Kidney epithelial cell (primary cell): ENCODE results near the gene KISS1R. TPM values are rescaled to one million over a fixed set of nuclear protein-coding genes. Genes with fewer than 3 reads are reported as not detected.
"Not testable (repeated sequence)": the region's sequence is repeated elsewhere in the genome, so short reads cannot be mapped to it uniquely, and the experiment has no call there.

ENCODE experiments used
- DNase-seq: peaks from one replicate; pipeline ENCODE4 v3.0.0-alpha.2; 2010; ENCODE audit warnings: low read depth
- H3K27me3 ChIP-seq: 2 replicates; pipeline ENCODE4 v1.6.0; 2011; ENCODE audit warnings: low read length; ENCODE audit not compliant: control insufficient read depth, insufficient read depth
- H3K36me3 ChIP-seq: 2 replicates; pipeline ENCODE4 v1.5.1; 2011; ENCODE audit warnings: low read length; ENCODE audit not compliant: control insufficient read depth, insufficient read depth
- H3K4me3 ChIP-seq: 2 replicates; pipeline ENCODE4 v1.5.1; 2011; ENCODE audit warnings: low read depth, mild to moderate bottlenecking, control low read depth, low read length
- total RNA-seq: library from RNA; depleted of rRNA; stranded (reverse); fragments of >200 nt; gene quantifications from 2 replicates; pipeline ENCODE4 v1.2.3, GENCODE V29; 2015
- TF ChIP-seq, protein P1 (sequence below): IDR thresholded peaks from 2 replicates; pipeline ENCODE4 v1.5.1; 2011; ENCODE audit warnings: mild to moderate bottlenecking, moderate library complexity, low read length, control low read depth, inconsistent platforms; ENCODE audit not compliant: insufficient read depth, poor library complexity, severe bottlenecking

KISS1R gene
- total RNA-seq, 1 donor from 2014 or later = 0.75 TPM

GRCh38 chr19:955803-956765 is 39.0 kb downstream of the KISS1R start:
- Histone ChIP-seq H3K36me3 (no peaks in the 10 kb centered on the region), H3K4me3 (no peak overlapping the region), H3K27me3 (no peaks in the 10 kb centered on the region)
- DNase-seq = no peak
- TF ChIP-seq, protein P1, sequence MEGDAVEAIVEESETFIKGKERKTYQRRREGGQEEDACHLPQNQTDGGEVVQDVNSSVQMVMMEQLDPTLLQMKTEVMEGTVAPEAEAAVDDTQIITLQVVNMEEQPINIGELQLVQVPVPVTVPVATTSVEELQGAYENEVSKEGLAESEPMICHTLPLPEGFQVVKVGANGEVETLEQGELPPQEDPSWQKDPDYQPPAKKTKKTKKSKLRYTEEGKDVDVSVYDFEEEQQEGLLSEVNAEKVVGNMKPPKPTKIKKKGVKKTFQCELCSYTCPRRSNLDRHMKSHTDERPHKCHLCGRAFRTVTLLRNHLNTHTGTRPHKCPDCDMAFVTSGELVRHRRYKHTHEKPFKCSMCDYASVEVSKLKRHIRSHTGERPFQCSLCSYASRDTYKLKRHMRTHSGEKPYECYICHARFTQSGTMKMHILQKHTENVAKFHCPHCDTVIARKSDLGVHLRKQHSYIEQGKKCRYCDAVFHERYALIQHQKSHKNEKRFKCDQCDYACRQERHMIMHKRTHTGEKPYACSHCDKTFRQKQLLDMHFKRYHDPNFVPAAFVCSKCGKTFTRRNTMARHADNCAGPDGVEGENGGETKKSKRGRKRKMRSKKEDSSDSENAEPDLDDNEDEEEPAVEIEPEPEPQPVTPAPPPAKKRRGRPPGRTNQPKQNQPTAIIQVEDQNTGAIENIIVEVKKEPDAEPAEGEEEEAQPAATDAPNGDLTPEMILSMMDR = no peak

DNA sequence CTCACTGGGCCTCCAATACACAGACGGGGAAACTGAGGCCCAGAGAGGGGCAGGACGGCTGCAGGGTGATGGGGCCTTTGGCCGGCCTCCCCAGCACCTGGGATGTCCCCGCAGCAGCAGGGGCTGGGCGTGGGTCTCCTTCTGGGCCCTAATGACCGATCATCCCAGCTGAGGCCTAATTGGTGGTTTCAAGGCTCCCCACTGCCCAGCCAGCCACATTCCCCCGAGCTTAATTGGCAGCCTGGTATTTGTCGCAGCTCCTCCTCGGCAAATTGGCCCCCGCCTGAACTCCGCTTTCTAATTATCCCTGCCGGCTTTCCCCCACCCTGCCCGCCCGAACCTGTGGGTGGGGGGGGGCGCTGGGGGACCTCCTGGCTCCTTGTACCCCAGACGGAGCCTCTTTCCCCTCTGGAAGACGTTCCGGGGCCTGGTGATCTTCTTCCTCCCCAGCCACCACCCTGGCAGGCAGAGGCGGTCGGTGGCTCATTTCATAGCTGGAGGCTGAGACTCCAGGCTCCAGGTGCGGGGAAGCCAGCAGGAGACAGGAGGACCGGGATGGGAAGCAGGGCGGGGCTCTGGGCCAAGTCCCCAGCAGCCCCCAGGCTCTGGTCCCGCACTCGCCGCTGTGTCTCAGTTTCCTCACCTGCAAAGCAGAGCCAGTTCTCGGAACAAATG is 39.8 kb downstream of the KISS1R start:
- DNase-seq = no peak
- no peaks in the 10 kb centered on the region for H3K36me3 ChIP-seq
- no peaks in the 10 kb centered on the region for H3K27me3 ChIP-seq
- H3K4me3 ChIP-seq = no peak overlapping the region
- TF ChIP-seq, protein P1 = no peak

GRCh38 chr19:957578-957977 is 40.4 kb downstream of the KISS1R start:
- DNase-seq, H3K4me3 ChIP-seq, H3K27me3 ChIP-seq, H3K36me3 ChIP-seq: not testable (repeated sequence)

DNA sequence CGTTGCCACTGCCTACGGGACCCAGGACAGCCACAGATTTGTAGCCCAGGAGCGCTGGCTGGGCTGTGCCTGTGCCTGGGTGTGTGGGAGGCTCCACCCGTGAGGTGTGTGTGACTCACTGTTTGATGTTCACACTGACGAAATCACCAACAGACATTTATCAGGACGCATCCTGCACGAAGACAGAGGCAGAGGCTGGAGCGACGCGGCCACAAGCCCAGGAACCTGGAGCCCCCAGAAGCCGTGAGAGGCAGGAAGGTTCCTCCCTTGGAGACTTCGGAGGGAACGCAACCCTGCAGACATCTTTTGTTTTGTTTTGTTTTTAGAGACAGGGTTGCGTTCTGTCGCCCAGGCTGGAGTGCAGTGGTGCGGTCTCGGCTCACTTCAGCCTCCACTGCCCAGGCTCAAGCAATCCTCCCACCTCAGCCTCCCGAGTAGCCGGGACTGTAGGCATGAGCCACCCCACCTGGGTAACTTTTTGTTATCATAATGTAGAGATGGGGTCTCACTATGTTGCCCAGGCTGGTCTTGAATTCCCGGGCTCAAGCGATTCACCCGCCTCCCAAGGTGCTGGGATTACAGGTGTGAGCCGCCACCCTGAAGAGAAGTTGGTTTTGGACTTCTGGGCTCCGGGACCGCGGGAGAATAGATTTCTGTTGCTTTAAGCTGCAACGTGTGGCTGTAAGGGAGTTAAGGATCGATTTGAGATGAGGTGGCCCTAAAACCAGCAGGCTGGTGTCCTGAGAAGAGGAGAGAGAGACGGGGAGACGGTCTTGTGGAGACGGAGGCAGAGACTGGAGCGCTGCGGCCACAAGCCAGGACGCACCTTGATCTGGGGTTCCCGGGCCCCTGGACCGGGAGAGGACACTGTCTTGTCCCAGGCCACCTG is 42.1 kb downstream of the KISS1R start:
- TF ChIP-seq, protein P1 = no peak
- no peak overlapping the region for H3K4me3 ChIP-seq

DNA sequence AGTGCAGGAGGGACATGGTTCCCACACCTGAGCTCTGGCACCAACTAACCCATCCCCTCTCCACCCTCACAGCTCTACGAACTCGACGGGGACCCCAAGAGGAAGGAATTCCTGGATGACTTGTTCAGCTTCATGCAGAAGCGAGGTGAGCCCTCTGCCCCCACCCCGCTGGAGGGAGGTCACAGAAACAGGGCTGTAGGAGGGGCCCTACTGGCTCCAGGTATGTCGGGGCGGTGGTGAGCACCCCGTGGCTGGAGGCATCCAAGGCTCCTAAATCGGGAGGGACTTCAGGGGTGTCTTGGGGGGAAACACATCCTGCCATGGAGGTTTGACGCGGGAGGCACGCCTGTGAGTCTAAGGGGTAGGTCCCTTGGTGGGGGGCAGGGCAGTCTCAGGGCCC is 42.9 kb downstream of the KISS1R start:
- Histone ChIP-seq H3K27me3 (no peaks in the 10 kb centered on the region), H3K4me3 (no peak overlapping the region), H3K36me3 (no peaks in the 10 kb centered on the region)
- no peak for DNase-seq
- TF ChIP-seq, protein P1 = peak; percentile 3

More for the DNA sequence above, 42.1 kb downstream of the KISS1R start:
- no peaks in the 10 kb centered on the region for H3K27me3 ChIP-seq
- H3K36me3 ChIP-seq = no peaks in the 10 kb centered on the region
- DNase-seq = peak; percentile 37

GRCh38 chr19:960601-960938 is 43.4 kb downstream of the KISS1R start:
- no peak overlapping the region for H3K4me3 ChIP-seq
- DNase-seq = no peak
- TF ChIP-seq, protein P1 = no peak
- H3K27me3 ChIP-seq = no peaks in the 10 kb centered on the region
- no peaks in the 10 kb centered on the region for H3K36me3 ChIP-seq
